Smooth muscle cell (in vitro differentiated cells): ENCODE results near the gene TEX48. TPM values are rescaled to one million over a fixed set of nuclear protein-coding genes. Genes with fewer than 3 reads are reported as not detected.

Source experiments
- DNase-seq: peaks from one replicate; lab custom pipeline; 2025; ENCODE audit not compliant: unreplicated experiment; lab: John Stamatoyannopoulos, UW
- H2AFZ ChIP-seq: fragments of 200-600 bp; sonication (generic); 2 replicates; pipeline ENCODE4 v1.6.0; 2016; ENCODE audit warnings: antibody characterized with exemption, low read depth, mild to moderate bottlenecking
- H3F3A ChIP-seq: fragments of 200-600 bp; sonication (generic); 2 replicates; pipeline ENCODE4 v1.6.0; 2017; ENCODE audit warnings: antibody characterized with exemption, low read depth
- H3K27ac ChIP-seq: fragments of 200-600 bp; sonication (generic); 2 replicates; pipeline ENCODE4 v1.5.1; 2016; ENCODE audit warnings: low read depth, mild to moderate bottlenecking
- H3K27me3 ChIP-seq: fragments of 200-600 bp; sonication (generic); 2 replicates; pipeline ENCODE4 v1.6.1; 2016; ENCODE audit warnings: low read depth, mild to moderate bottlenecking
- H3K36me3 ChIP-seq: fragments of 200-600 bp; sonication (generic); 2 replicates; pipeline ENCODE4 v1.5.1; 2016; ENCODE audit warnings: low read depth
- H3K4me1 ChIP-seq: fragments of 200-600 bp; sonication (generic); 2 replicates; pipeline ENCODE4 v1.5.1; 2016; ENCODE audit warnings: low read depth
- H3K4me2 ChIP-seq: fragments of 200-600 bp; sonication (generic); 2 replicates; pipeline ENCODE4 v1.6.0; 2016; ENCODE audit warnings: mild to moderate bottlenecking
- H3K4me3 ChIP-seq: fragments of 200-600 bp; sonication (generic); 2 replicates; pipeline ENCODE4 v1.5.1; 2016; ENCODE audit warnings: mild to moderate bottlenecking
- H3K79me2 ChIP-seq: fragments of 200-600 bp; sonication (generic); 2 replicates; pipeline ENCODE4 v1.6.0; 2016; ENCODE audit warnings: low read depth, mild to moderate bottlenecking
- H3K9ac ChIP-seq: fragments of 200-600 bp; sonication (generic); 2 replicates; pipeline ENCODE4 v1.6.0; 2016; ENCODE audit warnings: low read depth
- H3K9me3 ChIP-seq: fragments of 200-600 bp; sonication (generic); replicated peaks from 2 replicates; pipeline ENCODE4 v1.5.1; 2016; ENCODE audit warnings: low read depth
- H4K20me1 ChIP-seq: fragments of 200-600 bp; sonication (generic); 2 replicates; pipeline ENCODE4 v1.6.0; 2016; ENCODE audit warnings: low read depth
- WGBS: methylation state at CpG from one replicate; pipeline ENCODE4 v1.1.7; 2016; ENCODE audit warnings: low lambda C conversion rate; 5-methylcytosine and 5-hydroxymethylcytosine counted together
- polyA plus RNA-seq: library from polyadenylated mRNA; unstranded; fragments of >200 nt; fragmentation: Nextera tagmentation; extraction: Ambion mirVana; gene quantifications from 2 replicates; pipeline ENCODE4 v1.2.1, GENCODE V29; 2016
- total RNA-seq: library from RNA; depleted of rRNA; stranded (reverse); fragments of >200 nt; gene quantifications from 2 replicates; pipeline ENCODE4 v1.2.3, GENCODE V29; 2014
- TF ChIP-seq, protein P1 (sequence below): fragments of 200-600 bp; sonication (generic); IDR thresholded peaks from 2 replicates; pipeline ENCODE4 v1.5.1; 2017; ENCODE audit warnings: borderline replicate concordance, mild to moderate bottlenecking, antibody characterized with exemption; ENCODE audit not compliant: insufficient read depth, poor library complexity, severe bottlenecking

Gene TEX48
- total and polyA plus RNA-seq, 2 experiments from 2014 or later: not detected

DNA sequence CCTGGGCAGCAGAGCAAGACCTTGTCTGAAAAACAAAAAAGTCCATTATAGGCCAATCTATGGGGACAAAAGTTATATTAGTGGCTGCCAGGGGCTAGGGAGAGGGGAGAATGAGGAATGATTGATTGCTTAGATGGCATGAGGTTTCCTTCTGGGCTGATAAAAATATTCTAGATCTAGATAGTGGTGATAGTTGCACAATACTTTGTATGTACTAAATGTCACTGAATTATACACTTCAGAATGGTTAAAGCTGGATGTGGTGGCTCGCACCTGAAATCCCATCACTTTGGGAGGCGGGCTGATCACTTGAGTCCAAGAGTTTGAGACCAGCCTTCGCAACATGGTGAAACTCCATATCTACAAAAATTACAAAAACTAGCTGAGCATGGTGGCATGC is 42.8 kb upstream of the TEX48 start:
- no peak overlapping the region for H3K9ac ChIP-seq
- no peaks in the 10 kb centered on the region for H4K20me1 ChIP-seq
- H3K4me1 ChIP-seq: peaks cover 10% of the 10 kb centered on the region
- no peak for DNase-seq
- H3K4me3 ChIP-seq: no peak overlapping the region
- H2AFZ ChIP-seq: no peak overlapping the region
- peaks cover 3% of the 10 kb centered on the region for H3F3A ChIP-seq
- H3K27me3 ChIP-seq: peaks cover 15% of the 10 kb centered on the region
- H3K36me3 ChIP-seq: no peaks in the 10 kb centered on the region
- no peak overlapping the region for H3K4me2 ChIP-seq
- no peak overlapping the region for H3K27ac ChIP-seq
- H3K79me2 ChIP-seq: no peaks in the 10 kb centered on the region
- TF ChIP-seq, protein P1, sequence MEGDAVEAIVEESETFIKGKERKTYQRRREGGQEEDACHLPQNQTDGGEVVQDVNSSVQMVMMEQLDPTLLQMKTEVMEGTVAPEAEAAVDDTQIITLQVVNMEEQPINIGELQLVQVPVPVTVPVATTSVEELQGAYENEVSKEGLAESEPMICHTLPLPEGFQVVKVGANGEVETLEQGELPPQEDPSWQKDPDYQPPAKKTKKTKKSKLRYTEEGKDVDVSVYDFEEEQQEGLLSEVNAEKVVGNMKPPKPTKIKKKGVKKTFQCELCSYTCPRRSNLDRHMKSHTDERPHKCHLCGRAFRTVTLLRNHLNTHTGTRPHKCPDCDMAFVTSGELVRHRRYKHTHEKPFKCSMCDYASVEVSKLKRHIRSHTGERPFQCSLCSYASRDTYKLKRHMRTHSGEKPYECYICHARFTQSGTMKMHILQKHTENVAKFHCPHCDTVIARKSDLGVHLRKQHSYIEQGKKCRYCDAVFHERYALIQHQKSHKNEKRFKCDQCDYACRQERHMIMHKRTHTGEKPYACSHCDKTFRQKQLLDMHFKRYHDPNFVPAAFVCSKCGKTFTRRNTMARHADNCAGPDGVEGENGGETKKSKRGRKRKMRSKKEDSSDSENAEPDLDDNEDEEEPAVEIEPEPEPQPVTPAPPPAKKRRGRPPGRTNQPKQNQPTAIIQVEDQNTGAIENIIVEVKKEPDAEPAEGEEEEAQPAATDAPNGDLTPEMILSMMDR: no peak
- 96% methylated on average over 3 of the region's 3 CpGs for WGBS
- H3K9me3 ChIP-seq: no peaks in the 10 kb centered on the region

- H3K4me2 ChIP-seq: no peak overlapping the region
- DNase-seq: no peak
- WGBS: 97% methylated on average over 1 of the region's 1 CpG
Measured at GRCh38 chr9:114723931-114724330, 41.9 kb upstream of the TEX48 start.

DNA sequence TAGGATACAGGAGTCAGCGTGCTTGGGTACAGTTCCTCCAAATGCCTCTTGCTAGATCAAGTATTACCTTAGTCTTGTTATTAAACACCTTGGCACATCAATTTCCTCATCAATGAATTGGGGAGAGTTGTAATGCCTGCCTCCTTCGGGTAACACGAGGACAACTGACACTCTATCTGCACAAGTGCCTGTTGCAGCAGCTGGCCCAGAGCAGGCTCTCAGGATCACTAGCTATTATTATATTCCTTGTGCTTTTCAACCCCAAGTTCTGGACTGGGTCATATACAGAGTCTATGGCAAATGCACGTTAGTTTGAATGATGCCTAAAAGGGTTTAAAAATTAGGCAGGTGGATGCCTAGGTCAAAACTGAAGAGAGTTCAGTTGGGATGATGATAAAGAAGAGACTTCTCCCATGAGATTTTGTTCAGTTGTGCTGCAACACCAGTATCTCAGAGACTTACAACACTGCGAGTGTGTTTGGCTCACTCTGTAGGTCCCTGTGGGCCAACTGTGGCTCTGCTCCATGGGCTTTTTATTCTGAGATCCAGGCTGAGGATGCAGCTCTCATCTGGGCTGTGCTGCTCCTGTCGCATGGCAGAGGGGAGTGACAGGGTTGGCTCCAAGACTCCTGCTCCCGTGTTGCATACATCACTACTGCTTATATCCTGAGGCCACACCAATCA is 41.1 kb upstream of the TEX48 start:
- Histone ChIP-seq H2AFZ (no peak overlapping the region), H4K20me1 (no peaks in the 10 kb centered on the region), H3K9ac (no peak overlapping the region), H3K4me1 (peaks cover 10% of the 10 kb centered on the region), H3K4me2 (no peak overlapping the region), H3K79me2 (no peaks in the 10 kb centered on the region), H3K4me3 (no peak overlapping the region), H3K36me3 (no peaks in the 10 kb centered on the region), H3K27me3 (peaks cover 15% of the 10 kb centered on the region), H3K9me3 (no peaks in the 10 kb centered on the region), H3F3A (peaks cover 3% of the 10 kb centered on the region), H3K27ac (peak overlapping the region; percentile 39)
- no peak for DNase-seq
- TF ChIP-seq, protein P1: no peak
- WGBS: 84% methylated on average over 7 of the region's 7 CpGs

More at GRCh38 chr9:114723931-114724330, 41.9 kb upstream of the TEX48 start:
- TF ChIP-seq, protein P1: no peak
- Histone ChIP-seq H3K79me2 (no peaks in the 10 kb centered on the region), H3K9me3 (no peaks in the 10 kb centered on the region), H3K4me3 (no peak overlapping the region), H3K9ac (no peak overlapping the region), H2AFZ (no peak overlapping the region), H3K27ac (peak overlapping the region; percentile 39), H3K4me1 (peaks cover 10% of the 10 kb centered on the region), H3K27me3 (peaks cover 15% of the 10 kb centered on the region), H4K20me1 (no peaks in the 10 kb centered on the region), H3K36me3 (no peaks in the 10 kb centered on the region), H3F3A (peaks cover 3% of the 10 kb centered on the region)
